DND-41 (cell line): ENCODE measurements around the gene RFX1.

Experiments used
- EZH2 ChIP-seq: IDR thresholded peaks from 3 replicates; pipeline ENCODE4 v1.6.1; 2012; ENCODE audit warnings: borderline replicate concordance, low read depth, mild to moderate bottlenecking, moderate library complexity, low read length, inconsistent platforms; ENCODE audit not compliant: severe bottlenecking
- TF ChIP-seq, protein P1 (sequence below): IDR thresholded peaks from 2 replicates; pipeline ENCODE4 v1.5.1; 2012; ENCODE audit warnings: borderline replicate concordance, low read length, moderate library complexity, mild to moderate bottlenecking; ENCODE audit not compliant: poor library complexity, severe bottlenecking; ENCODE audit errors: extremely low read depth

DNA sequence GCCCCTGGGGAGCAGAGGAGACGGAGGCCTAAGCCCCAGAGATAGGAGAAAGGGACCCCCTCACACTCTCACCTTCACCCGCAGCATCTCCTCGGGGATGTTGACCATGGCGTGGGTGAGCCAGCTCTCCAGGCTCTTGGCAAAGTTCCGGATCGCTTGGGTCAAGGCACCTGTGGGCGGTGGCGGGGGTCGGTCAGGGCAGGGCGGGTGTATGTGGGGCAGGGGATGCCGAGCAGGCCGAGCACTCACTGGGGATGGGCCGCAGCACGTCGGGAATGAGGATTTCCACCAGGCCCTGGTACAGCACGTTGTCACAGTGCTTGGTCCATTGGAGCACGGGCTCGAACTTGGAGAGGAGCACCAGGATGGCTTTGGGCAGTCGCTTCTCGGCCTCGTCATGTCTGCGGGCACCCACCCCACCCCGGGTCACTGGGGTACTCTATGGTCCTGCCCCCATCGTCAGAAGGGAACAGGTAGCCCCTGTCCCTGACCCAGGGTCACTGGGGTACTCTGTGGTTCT is 40.7 kb downstream of the RFX1 start:
- TF ChIP-seq, protein P1, sequence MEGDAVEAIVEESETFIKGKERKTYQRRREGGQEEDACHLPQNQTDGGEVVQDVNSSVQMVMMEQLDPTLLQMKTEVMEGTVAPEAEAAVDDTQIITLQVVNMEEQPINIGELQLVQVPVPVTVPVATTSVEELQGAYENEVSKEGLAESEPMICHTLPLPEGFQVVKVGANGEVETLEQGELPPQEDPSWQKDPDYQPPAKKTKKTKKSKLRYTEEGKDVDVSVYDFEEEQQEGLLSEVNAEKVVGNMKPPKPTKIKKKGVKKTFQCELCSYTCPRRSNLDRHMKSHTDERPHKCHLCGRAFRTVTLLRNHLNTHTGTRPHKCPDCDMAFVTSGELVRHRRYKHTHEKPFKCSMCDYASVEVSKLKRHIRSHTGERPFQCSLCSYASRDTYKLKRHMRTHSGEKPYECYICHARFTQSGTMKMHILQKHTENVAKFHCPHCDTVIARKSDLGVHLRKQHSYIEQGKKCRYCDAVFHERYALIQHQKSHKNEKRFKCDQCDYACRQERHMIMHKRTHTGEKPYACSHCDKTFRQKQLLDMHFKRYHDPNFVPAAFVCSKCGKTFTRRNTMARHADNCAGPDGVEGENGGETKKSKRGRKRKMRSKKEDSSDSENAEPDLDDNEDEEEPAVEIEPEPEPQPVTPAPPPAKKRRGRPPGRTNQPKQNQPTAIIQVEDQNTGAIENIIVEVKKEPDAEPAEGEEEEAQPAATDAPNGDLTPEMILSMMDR: no peak
- no peak for TF ChIP-seq EZH2
